Epithelial cell of esophagus (primary cell): ENCODE measurements around the gene CKMT1B.
"Not testable (repeated sequence)": the region's sequence is repeated elsewhere in the genome, so short reads cannot be mapped to it uniquely, and the experiment has no call there.

Source experiments
- DNase-seq: peaks from one replicate; pipeline ENCODE4 v3.0.0; 2010; ENCODE audit warnings: low read depth
- H3K4me3 ChIP-seq: 2 replicates; pipeline ENCODE4 v1.5.1; 2011; ENCODE audit warnings: mild to moderate bottlenecking, low read length, control low read depth
- CTCF ChIP-seq: IDR thresholded peaks from 2 replicates; pipeline ENCODE4 v1.5.1; 2011; ENCODE audit warnings: low read depth, mild to moderate bottlenecking, low read length, control low read depth, inconsistent platforms; ENCODE audit not compliant: insufficient read depth; ENCODE audit errors: missing control alignments

The CKMT1B gene

GRCh38 chr15:43589778-43590466 lies 3.9 kb upstream of the CKMT1B start, which contains the start of gene PPIP5K1:
Gene PPIP5K1 (minus strand): TSS chr15:43590208. CDS start chr15:43584504, 5,704 bp downstream.
- H3K4me3 ChIP-seq, DNase-seq: not testable (repeated sequence)

- not testable (repeated sequence) for DNase-seq
- H3K4me3 ChIP-seq, result peak overlapping the region; percentile 15
These were observed 986 bp upstream of the CKMT1B start for GRCh38 chr15:43592841-43593240.

GRCh38 chr15:43599131-43599530 lies 5.3 kb downstream of the CKMT1B start:
- DNase-seq, H3K4me3 ChIP-seq: not testable (repeated sequence)

- not testable (repeated sequence) for DNase-seq
These were observed 6.4 kb downstream of the CKMT1B start for GRCh38 chr15:43600200-43600599.

GRCh38 chr15:43602233-43602632 lies 8.4 kb downstream of the CKMT1B start:
- DNase-seq, result peak; percentile 65
- H3K4me3 ChIP-seq, result not testable (repeated sequence)

More at GRCh38 chr15:43600200-43600599, 6.4 kb downstream of the CKMT1B start:
- H3K4me3 ChIP-seq, result not testable (repeated sequence)

- DNase-seq, H3K4me3 ChIP-seq: not testable (repeated sequence)
These were observed 23.9 kb downstream of the CKMT1B start for GRCh38 chr15:43617750-43618149.

GRCh38 chr15:43618700-43619099 lies 24.9 kb downstream of the CKMT1B start, which contains the start of gene STRC:
Gene STRC (minus strand): TSS chr15:43618800. CDS start chr15:43618722, 78 bp downstream.
- not testable (repeated sequence) for DNase-seq, H3K4me3 ChIP-seq

- DNase-seq, H3K4me3 ChIP-seq: not testable (repeated sequence)
These were observed 28.4 kb downstream of the CKMT1B start for GRCh38 chr15:43622068-43622799.

- DNase-seq, result no peak
- H3K4me3 ChIP-seq, result no peak overlapping the region
- no peak for TF ChIP-seq CTCF
These were observed 31.3 kb downstream of the CKMT1B start for GRCh38 chr15:43625106-43625505.

- H3K4me3 ChIP-seq, DNase-seq: not testable (repeated sequence)
These were observed 33.1 kb downstream of the CKMT1B start for GRCh38 chr15:43626937-43627336.

GRCh38 chr15:43638464-43639204 lies 44.8 kb downstream of the CKMT1B start:
- not testable (repeated sequence) for H3K4me3 ChIP-seq, DNase-seq
